ENCODE measurements around the gene CLBA1. TPM values are rescaled to one million over a fixed set of nuclear protein-coding genes. Genes with fewer than 3 reads are reported as not detected.

CLBA1 gene
- total and polyA plus RNA-seq, 8 donors: 7.1 to 17.2 (median 13.3) TPM

DNA sequence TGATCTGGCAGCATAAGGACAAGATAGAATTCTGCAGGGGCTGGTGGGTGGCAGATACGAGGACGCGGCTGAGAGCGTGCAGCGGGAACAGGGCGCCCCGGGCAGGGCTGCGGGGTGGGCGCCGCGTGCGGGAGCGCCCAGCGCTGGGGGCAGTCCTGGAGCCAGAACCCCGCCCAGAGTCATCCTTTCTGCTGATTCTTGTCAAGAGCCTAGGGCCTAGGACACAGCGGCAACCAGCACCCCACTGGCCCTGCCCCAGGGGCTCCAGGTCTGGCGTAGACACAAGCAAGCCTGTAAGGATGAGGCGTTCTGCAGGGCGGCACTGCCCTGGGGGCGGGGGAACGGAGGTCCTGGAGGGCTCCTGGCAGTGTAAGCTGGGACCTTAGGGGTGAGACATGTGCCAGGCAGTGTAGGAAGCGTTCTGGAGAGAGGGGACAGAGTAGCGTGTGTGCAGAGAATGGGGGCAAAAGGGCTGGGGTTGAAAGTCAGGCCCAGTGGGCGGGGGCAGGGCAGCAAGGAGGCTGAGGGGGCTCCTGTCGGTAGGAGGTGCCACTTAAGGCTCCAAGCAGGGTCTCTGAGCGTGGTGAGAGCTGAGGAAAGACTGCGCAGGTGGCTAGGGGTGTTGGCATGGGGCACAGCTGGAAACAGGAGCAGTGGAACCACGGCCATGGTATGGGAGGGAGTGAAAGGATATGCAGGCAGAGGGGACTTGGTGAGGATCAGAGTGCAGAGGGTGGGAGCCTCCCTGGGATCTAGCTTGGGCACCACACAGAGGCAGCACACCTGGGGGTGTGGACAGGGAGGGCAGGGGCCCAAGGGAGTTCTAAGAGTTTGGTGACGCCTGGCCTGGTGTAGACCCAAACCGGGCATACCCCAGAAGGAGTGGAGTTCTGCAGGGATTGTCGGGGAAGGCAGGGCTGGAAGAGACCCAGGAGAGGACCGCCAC, 6.6 kb upstream of the CLBA1 start:
- H3K4me1 ChIP-seq: peaks cover 19 to 61% of the 10 kb centered on the region in 2 donors
- no peak overlapping the region for H3K4me3 ChIP-seq
- H3K27me3 ChIP-seq: peaks cover 0 to 32% of the 10 kb centered on the region in 2 donors
- DNase-seq: peak in 2 of 4 donors; percentile 27 to 67
- TF ChIP-seq CTCF (IDR thresholded peaks at IDR 0.05): no peak
- intact Hi-C loops (cut with DNase I): loop anchor here in 1 of 2 donors (5.0 kb wide), 1 partner anchor 68 kb away; no protein-coding TSS in a partner anchor
- no peak overlapping the region for H3K27ac ChIP-seq
- no peaks in the 10 kb centered on the region for H3K36me3 ChIP-seq
- no peak for ATAC-seq
- no peaks in the 10 kb centered on the region for H3K9me3 ChIP-seq

- peaks cover 0 to 32% of the 10 kb centered on the region in 2 donors for H3K27me3 ChIP-seq
- intact Hi-C loops (cut with DNase I): loop anchor here in 1 of 2 donors (5.0 kb wide), 1 partner anchor 67 kb away; no protein-coding TSS in a partner anchor
- no peak overlapping the region for H3K4me3 ChIP-seq
- no peaks in the 10 kb centered on the region for H3K36me3 ChIP-seq
- DNase-seq (peak in 2 of 4 donors; percentile 74 to 87), ATAC-seq (peak; percentile 55)
- no peak for TF ChIP-seq CTCF (IDR thresholded peaks at IDR 0.05)
- peaks cover 13 to 55% of the 10 kb centered on the region in 2 donors for H3K4me1 ChIP-seq
- no peaks in the 10 kb centered on the region for H3K9me3 ChIP-seq
- H3K27ac ChIP-seq: no peak overlapping the region
Observed at GRCh38 chr14:104979758-104980610, 5.6 kb upstream of the CLBA1 start.

GRCh38 chr14:104980611-104981531, 4.7 kb upstream of the CLBA1 start:
- no peak overlapping the region for H3K27ac ChIP-seq

More at GRCh38 chr14:104980611-104981531, 4.7 kb upstream of the CLBA1 start:
- H3K4me3 ChIP-seq: no peak overlapping the region
- H3K4me1 ChIP-seq: peaks cover 13 to 48% of the 10 kb centered on the region in 2 donors
- DNase-seq (peak in 1 of 4 donors; percentile 56), ATAC-seq (no peak)
- H3K9me3 ChIP-seq: no peaks in the 10 kb centered on the region
- intact Hi-C loops (cut with DNase I): no loop called here
- peaks cover 0 to 32% of the 10 kb centered on the region in 2 donors for H3K27me3 ChIP-seq
- H3K36me3 ChIP-seq: no peaks in the 10 kb centered on the region
- no peak for TF ChIP-seq CTCF (IDR thresholded peaks at IDR 0.05)

Data from left lung (tissue), 10 donors.